Dermis microvascular lymphatic vessel endothelial cell (primary cell): ENCODE data around the gene TEPSIN. TPM values are rescaled to one million over a fixed set of nuclear protein-coding genes. Genes with fewer than 3 reads are reported as not detected.

Source experiments
- DNase-seq, 2 donors: peaks; one replicate each; pipeline versions ENCODE4 v3.0.0 to v3.0.0-alpha.2; 2010; ENCODE audit warnings: low read depth in 2 of 2
- total RNA-seq: library from RNA; depleted of rRNA; stranded (reverse); fragments of >200 nt; gene quantifications from 2 replicates; pipeline ENCODE4 v1.2.1, GENCODE V29; 2014

The TEPSIN gene
- total RNA-seq, 1 donor from 2014 or later: 6.5 TPM

GRCh38 chr17:81221842-81222619 lies 16.8 kb downstream of the TEPSIN start:
- no peak for DNase-seq

GRCh38 chr17:81221371-81221841 lies 17.4 kb downstream of the TEPSIN start:
- DNase-seq: no peak

GRCh38 chr17:81219476-81220180 lies 19.2 kb downstream of the TEPSIN start:
- no peak for DNase-seq

GRCh38 chr17:81218991-81219390 lies 19.9 kb downstream of the TEPSIN start:
- no peak for DNase-seq

- DNase-seq: no peak
These were observed 20.4 kb downstream of the TEPSIN start for GRCh38 chr17:81218459-81218858.

GRCh38 chr17:81217491-81217890 lies 21.4 kb downstream of the TEPSIN start:
- DNase-seq: no peak

- DNase-seq: no peak
These were observed 24.9 kb downstream of the TEPSIN start for GRCh38 chr17:81213978-81214377.

GRCh38 chr17:81212365-81212764 lies 26.5 kb downstream of the TEPSIN start:
- DNase-seq: no peak

GRCh38 chr17:81210868-81211267 lies 28.0 kb downstream of the TEPSIN start:
- DNase-seq: peak; percentile 18 to 74

GRCh38 chr17:81210466-81210865 lies 28.4 kb downstream of the TEPSIN start:
- peak; percentile 24 to 72 for DNase-seq

GRCh38 chr17:81209141-81209540 lies 29.7 kb downstream of the TEPSIN start:
- DNase-seq: no peak

GRCh38 chr17:81208651-81209050 lies 30.2 kb downstream of the TEPSIN start:
- no peak for DNase-seq

- no peak for DNase-seq
These were observed 31.0 kb downstream of the TEPSIN start for GRCh38 chr17:81207610-81208581.

GRCh38 chr17:81206657-81207056 lies 32.2 kb downstream of the TEPSIN start:
- DNase-seq: no peak

GRCh38 chr17:81206166-81206565 lies 32.7 kb downstream of the TEPSIN start:
- no peak for DNase-seq

- no peak for DNase-seq
These were observed 34.3 kb downstream of the TEPSIN start for GRCh38 chr17:81204578-81204977.

GRCh38 chr17:81203136-81203535 lies 35.7 kb downstream of the TEPSIN start:
- DNase-seq: no peak

- DNase-seq: no peak
These were observed 36.5 kb downstream of the TEPSIN start for GRCh38 chr17:81202318-81202717.

GRCh38 chr17:81200695-81201580 lies 37.9 kb downstream of the TEPSIN start:
- peak; percentile 43 to 83 for DNase-seq

- DNase-seq: no peak
These were observed 38.7 kb downstream of the TEPSIN start for GRCh38 chr17:81200201-81200600.

GRCh38 chr17:81199482-81199830 lies 39.4 kb downstream of the TEPSIN start:
- no peak for DNase-seq
